Smooth muscle cell (in vitro differentiated cells): ENCODE results near the gene GMDS. TPM values are rescaled to one million over a fixed set of nuclear protein-coding genes. Genes with fewer than 3 reads are reported as not detected.

Source experiments
- DNase-seq: peaks from one replicate; lab custom pipeline; 2025; ENCODE audit not compliant: unreplicated experiment; lab: John Stamatoyannopoulos, UW
- H2AFZ ChIP-seq: fragments of 200-600 bp; sonication (generic); 2 replicates; pipeline ENCODE4 v1.6.0; 2016; ENCODE audit warnings: antibody characterized with exemption, low read depth, mild to moderate bottlenecking
- H3F3A ChIP-seq: fragments of 200-600 bp; sonication (generic); 2 replicates; pipeline ENCODE4 v1.6.0; 2017; ENCODE audit warnings: antibody characterized with exemption, low read depth
- H3K27ac ChIP-seq: fragments of 200-600 bp; sonication (generic); 2 replicates; pipeline ENCODE4 v1.5.1; 2016; ENCODE audit warnings: low read depth, mild to moderate bottlenecking
- H3K27me3 ChIP-seq: fragments of 200-600 bp; sonication (generic); 2 replicates; pipeline ENCODE4 v1.6.1; 2016; ENCODE audit warnings: low read depth, mild to moderate bottlenecking
- H3K36me3 ChIP-seq: fragments of 200-600 bp; sonication (generic); 2 replicates; pipeline ENCODE4 v1.5.1; 2016; ENCODE audit warnings: low read depth
- H3K4me1 ChIP-seq: fragments of 200-600 bp; sonication (generic); 2 replicates; pipeline ENCODE4 v1.5.1; 2016; ENCODE audit warnings: low read depth
- H3K4me2 ChIP-seq: fragments of 200-600 bp; sonication (generic); 2 replicates; pipeline ENCODE4 v1.6.0; 2016; ENCODE audit warnings: mild to moderate bottlenecking
- H3K4me3 ChIP-seq: fragments of 200-600 bp; sonication (generic); 2 replicates; pipeline ENCODE4 v1.5.1; 2016; ENCODE audit warnings: mild to moderate bottlenecking
- H3K79me2 ChIP-seq: fragments of 200-600 bp; sonication (generic); 2 replicates; pipeline ENCODE4 v1.6.0; 2016; ENCODE audit warnings: low read depth, mild to moderate bottlenecking
- H3K9ac ChIP-seq: fragments of 200-600 bp; sonication (generic); 2 replicates; pipeline ENCODE4 v1.6.0; 2016; ENCODE audit warnings: low read depth
- H3K9me3 ChIP-seq: fragments of 200-600 bp; sonication (generic); replicated peaks from 2 replicates; pipeline ENCODE4 v1.5.1; 2016; ENCODE audit warnings: low read depth
- H4K20me1 ChIP-seq: fragments of 200-600 bp; sonication (generic); 2 replicates; pipeline ENCODE4 v1.6.0; 2016; ENCODE audit warnings: low read depth
- CTCF ChIP-seq: fragments of 200-600 bp; sonication (generic); IDR thresholded peaks from 2 replicates; pipeline ENCODE4 v1.5.1; 2017; ENCODE audit warnings: borderline replicate concordance, mild to moderate bottlenecking, antibody characterized with exemption; ENCODE audit not compliant: insufficient read depth, poor library complexity, severe bottlenecking
- WGBS: methylation state at CpG from one replicate; pipeline ENCODE4 v1.1.7; 2016; ENCODE audit warnings: low lambda C conversion rate; 5-methylcytosine and 5-hydroxymethylcytosine counted together
- polyA plus RNA-seq: library from polyadenylated mRNA; unstranded; fragments of >200 nt; fragmentation: Nextera tagmentation; extraction: Ambion mirVana; gene quantifications from 2 replicates; pipeline ENCODE4 v1.2.1, GENCODE V29; 2016
- total RNA-seq: library from RNA; depleted of rRNA; stranded (reverse); fragments of >200 nt; gene quantifications from 2 replicates; pipeline ENCODE4 v1.2.3, GENCODE V29; 2014

GMDS gene
- total and polyA plus RNA-seq, 2 experiments from 2014 or later: 3.7 to 8.5 TPM

GRCh38 chr6:1790684-1791083, 454.7 kb downstream of the GMDS start:
- no peaks in the 10 kb centered on the region for H3K9me3 ChIP-seq
- no peak for TF ChIP-seq CTCF
- WGBS: 98% methylated on average over 3 of the region's 3 CpGs
- H3K4me3 ChIP-seq: no peak overlapping the region
- no peak for DNase-seq
- H3K4me2 ChIP-seq: no peak overlapping the region
- H3K36me3 ChIP-seq: no peaks in the 10 kb centered on the region
- H3K27ac ChIP-seq: no peak overlapping the region
- H3K9ac ChIP-seq: no peak overlapping the region
- H4K20me1 ChIP-seq: no peaks in the 10 kb centered on the region
- H3K4me1 ChIP-seq: no peaks in the 10 kb centered on the region
- H2AFZ ChIP-seq: no peak overlapping the region
- H3K27me3 ChIP-seq: peaks cover 2% of the 10 kb centered on the region
- no peaks in the 10 kb centered on the region for H3F3A ChIP-seq
- no peaks in the 10 kb centered on the region for H3K79me2 ChIP-seq

- H3K36me3 ChIP-seq: no peaks in the 10 kb centered on the region
- no peak overlapping the region for H3K4me3 ChIP-seq
- H3K4me2 ChIP-seq: no peak overlapping the region
- H4K20me1 ChIP-seq: no peaks in the 10 kb centered on the region
- WGBS: 88% methylated on average over 4 of the region's 4 CpGs
- no peaks in the 10 kb centered on the region for H3K79me2 ChIP-seq
- no peak overlapping the region for H3K27ac ChIP-seq
- TF ChIP-seq CTCF: no peak
- no peak overlapping the region for H2AFZ ChIP-seq
- no peak overlapping the region for H3K9ac ChIP-seq
- no peaks in the 10 kb centered on the region for H3K27me3 ChIP-seq
- H3F3A ChIP-seq: no peaks in the 10 kb centered on the region
- H3K9me3 ChIP-seq: no peaks in the 10 kb centered on the region
- no peaks in the 10 kb centered on the region for H3K4me1 ChIP-seq
- DNase-seq: no peak
Measured at GRCh38 chr6:1789092-1789491, 456.3 kb downstream of the GMDS start.

DNA sequence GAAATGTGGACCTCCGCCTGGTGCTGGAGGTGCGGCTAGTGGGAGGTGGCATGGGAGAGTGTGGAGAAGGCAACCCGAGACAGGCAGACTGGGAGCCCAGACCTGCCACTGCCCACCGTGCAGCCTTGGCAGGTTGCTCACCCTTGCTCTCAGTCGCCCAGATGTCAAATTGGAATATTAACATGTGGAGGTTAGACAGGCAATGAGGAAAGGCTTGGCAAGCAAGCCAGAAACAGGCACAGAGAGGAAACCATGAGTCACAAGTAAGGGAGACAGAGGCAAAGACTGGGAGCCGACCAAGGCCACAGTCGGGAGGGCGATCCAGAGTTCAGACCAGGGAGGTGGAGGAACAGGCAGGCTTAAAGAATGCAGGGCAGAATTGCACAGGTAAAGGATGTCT, 457.5 kb downstream of the GMDS start:
- Histone ChIP-seq H4K20me1 (no peaks in the 10 kb centered on the region), H3K4me2 (no peak overlapping the region), H2AFZ (no peak overlapping the region), H3K9ac (no peak overlapping the region), H3K27ac (no peak overlapping the region), H3K9me3 (no peaks in the 10 kb centered on the region), H3F3A (no peaks in the 10 kb centered on the region), H3K36me3 (no peaks in the 10 kb centered on the region), H3K27me3 (no peaks in the 10 kb centered on the region), H3K79me2 (no peaks in the 10 kb centered on the region), H3K4me3 (no peak overlapping the region), H3K4me1 (no peaks in the 10 kb centered on the region)
- no peak for TF ChIP-seq CTCF
- 66% methylated on average over 8 of the region's 8 CpGs for WGBS
- DNase-seq: no peak
